HS-5 (cell line): ENCODE results near the gene BSN.

Experiments
- DNase-seq: peaks from one replicate; pipeline ENCODE4 v3.0.0-alpha.2; 2012; ENCODE audit warnings: low read depth

Gene BSN

GRCh38 chr3:49656541-49657112 lies 102.3 kb downstream of the BSN start:
- DNase-seq, result no peak

DNA sequence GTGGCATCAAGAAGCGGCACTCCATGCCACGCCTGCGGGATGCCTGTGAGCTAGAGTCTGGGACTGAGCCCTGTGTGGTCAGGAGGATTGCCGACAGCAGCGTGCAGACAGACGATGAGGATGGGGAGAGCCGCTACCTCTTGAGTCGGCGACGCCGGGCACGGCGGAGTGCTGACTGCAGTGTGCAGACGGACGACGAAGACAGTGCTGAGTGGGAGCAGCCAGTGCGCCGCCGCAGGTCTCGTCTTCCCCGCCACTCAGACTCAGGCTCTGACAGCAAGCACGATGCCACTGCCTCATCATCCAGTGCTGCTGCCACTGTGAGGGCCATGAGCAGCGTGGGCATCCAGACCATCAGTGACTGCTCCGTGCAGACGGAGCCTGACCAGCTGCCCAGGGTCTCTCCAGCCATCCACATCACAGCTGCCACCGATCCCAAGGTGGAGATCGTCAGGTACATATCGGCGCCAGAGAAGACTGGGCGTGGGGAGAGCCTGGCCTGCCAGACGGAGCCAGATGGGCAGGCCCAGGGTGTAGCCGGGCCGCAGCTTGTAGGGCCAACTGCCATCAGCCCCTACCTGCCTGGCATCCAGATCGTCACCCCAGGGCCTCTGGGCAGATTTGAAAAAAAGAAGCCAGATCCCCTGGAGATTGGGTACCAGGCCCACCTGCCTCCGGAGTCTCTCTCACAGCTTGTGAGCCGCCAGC lies 103.1 kb downstream of the BSN start:
- DNase-seq, result no peak

- no peak for DNase-seq
Measured at GRCh38 chr3:49658711-49659110, 104.4 kb downstream of the BSN start.

GRCh38 chr3:49659756-49660155 lies 105.5 kb downstream of the BSN start:
- no peak for DNase-seq

GRCh38 chr3:49661281-49661680 lies 107.0 kb downstream of the BSN start:
- DNase-seq, result no peak

GRCh38 chr3:49662021-49662420 lies 107.7 kb downstream of the BSN start:
- DNase-seq, result no peak

- DNase-seq, result no peak
Measured at GRCh38 chr3:49662720-49663413, 108.6 kb downstream of the BSN start.

- no peak for DNase-seq
Measured at GRCh38 chr3:49663831-49664230, 109.6 kb downstream of the BSN start.

- no peak for DNase-seq
Measured at GRCh38 chr3:49664300-49664699, 110.0 kb downstream of the BSN start.

- no peak for DNase-seq
Measured at GRCh38 chr3:49665822-49666519, 111.7 kb downstream of the BSN start.

DNA sequence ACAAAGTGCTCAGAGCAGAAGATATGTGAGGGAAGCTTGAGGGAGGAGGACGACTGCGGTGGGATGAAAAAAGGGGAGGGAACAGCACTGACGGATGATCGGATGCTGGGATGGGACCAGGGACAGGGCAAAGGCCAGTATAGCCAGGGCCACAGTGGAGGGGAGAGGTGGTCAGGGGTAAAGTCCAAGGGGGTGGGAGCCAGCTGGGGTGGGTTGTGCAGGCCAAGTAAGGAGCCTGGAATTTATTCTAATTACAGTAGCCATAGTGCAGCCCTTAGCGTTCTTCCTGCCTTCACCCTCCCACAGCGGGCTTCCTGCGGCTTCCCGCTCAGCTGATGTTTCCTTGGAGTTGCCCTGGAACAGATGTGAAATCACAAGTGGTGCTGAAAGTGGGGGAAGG lies 112.3 kb downstream of the BSN start:
- DNase-seq, result no peak

GRCh38 chr3:49667701-49668413 lies 113.6 kb downstream of the BSN start:
- no peak for DNase-seq

DNA sequence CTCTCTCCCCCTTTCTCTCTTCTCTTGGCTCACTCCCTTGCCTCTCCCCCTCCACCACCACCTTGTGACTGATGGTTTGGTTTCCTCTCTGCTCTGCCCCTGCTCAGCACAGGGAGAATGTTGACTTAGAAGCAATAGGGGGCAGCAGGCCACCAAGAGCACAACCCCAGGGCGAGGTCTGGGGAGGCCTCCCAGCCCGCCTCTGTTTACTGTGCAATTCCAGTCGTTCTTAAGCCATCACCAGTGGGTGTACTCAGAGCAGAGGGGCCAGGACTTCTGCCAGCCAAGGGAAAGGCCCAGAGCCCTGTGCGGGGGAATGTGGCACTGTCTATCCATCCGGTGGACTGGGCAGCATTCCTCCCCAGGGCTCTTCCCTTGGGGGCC lies 114.1 kb downstream of the BSN start:
- no peak for DNase-seq

DNA sequence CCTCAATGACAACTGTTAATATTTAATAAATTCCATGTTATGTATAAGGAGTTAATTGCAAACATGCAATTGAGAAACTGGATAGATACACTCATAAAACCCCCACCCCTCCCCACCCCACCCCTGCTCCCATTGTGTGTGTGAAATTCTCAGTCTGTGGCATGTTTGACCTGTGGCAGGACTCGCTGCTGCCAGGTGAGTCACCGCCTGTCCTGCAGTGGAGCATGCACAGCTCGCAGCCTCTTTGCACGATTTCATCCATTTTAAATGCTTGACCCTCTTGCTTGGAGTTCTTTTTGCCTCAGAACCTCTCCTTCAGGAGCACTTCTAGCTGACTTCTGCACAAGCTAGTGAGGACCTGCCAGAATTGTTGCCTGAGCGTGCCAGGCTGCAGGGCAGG lies 114.6 kb downstream of the BSN start:
- DNase-seq, result no peak

DNA sequence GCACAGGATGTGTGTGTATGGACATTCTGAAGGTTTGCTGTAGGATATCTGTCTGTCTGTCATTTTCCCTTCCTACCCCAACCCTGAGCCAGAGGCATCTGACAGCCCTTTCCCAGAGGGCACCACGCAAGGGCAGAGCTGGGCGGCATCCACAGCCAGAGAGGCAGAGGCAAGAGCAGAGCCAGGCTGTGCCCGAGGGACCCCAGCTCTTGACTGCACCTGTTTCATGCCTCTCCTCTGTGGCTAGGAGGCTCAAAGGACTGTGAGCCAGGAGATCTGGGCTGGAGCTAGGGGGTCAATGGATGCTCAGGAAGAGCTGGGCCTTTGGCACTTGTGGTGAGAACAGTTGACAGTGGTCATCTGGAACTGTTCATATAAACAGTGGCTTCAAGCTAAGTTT lies 115.1 kb downstream of the BSN start:
- DNase-seq, result no peak

GRCh38 chr3:49670940-49671290 lies 116.6 kb downstream of the BSN start:
- no peak for DNase-seq

DNA sequence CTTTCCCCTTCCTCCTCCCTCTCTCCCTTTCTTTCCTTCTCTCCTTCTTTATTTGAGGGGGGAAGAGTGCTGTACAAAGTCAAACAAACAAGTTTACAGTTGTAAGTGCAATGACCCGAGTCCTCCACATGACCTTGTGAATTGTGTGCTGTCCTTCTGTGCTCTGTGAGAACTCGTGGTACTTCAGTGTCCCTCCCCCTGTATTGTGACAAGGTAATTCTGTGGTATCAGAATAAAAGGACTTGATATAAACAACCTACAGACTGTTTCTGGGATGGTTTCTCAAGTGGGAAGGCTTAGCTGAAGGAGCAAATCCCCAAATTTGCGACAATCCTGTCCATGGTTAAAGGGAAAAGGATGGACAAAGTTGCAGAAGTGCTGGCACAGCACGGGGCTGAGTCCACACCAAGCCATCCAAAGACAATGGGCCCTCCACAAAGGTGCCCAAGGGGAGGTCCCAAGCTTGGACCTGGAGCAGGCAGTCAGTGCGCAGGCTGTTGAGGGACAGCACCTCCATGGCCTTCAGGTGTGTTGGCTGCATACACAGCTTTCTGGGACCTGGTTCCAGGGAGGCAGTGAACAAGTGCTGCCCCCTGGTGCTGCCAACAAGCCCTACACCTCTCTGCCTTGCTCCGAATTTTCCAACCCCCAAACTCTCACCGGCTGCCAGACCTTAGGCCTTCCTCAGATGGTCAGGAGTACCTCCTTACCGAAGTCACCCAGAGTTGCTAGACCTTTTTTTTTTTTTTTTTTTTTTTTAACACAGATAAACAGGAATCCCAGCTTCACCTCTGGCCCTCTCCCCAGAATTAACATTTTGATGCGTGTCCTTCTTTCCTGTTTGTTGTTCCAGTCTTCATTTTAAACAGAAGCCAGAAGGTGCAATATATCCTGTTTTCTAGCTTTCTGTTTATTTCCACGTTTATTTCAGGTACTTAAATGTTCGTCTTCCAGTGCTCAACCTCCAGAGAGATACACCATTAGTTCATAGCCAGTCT lies 117.3 kb downstream of the BSN start:
- peak; percentile 20 for DNase-seq

- peak; percentile 8 for DNase-seq
Measured at GRCh38 chr3:49673121-49673714, 118.9 kb downstream of the BSN start.

- DNase-seq, result peak; percentile 94
Measured at GRCh38 chr3:49673715-49674496, 119.6 kb downstream of the BSN start, which contains the start of gene APEH. TSS of gene APEH (plus strand) at chr3:49674351. CDS start at chr3:49674402, 51 bp downstream.

DNA sequence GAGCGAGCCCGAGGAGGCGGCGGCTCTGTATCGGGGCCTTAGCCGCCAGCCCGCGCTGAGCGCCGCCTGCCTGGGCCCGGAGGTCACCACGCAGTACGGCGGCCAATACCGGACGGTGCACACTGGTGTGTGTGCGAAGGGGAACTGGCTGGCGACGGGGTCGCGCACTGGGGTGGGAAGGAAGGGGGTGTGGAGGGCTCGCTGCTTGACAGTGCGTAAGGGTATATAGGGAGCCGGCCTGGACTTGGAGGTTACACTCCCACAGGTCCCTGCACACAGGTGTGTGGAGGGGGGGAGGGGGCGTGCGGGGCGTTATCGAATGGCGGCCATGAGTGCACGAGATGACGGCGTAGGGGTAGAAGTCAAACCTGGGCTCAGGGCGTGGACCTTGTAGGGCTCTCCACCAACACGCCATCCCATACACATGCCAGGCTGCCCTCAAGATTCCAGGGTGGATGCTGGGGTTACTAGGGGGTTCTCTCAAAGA lies 120.3 kb downstream of the BSN start:
- DNase-seq, result no peak
